Mesothelial cell of epicardium (in vitro differentiated cells): Measurements from ENCODE around the gene PRMT2. TPM values are rescaled to one million over a fixed set of nuclear protein-coding genes. Genes with fewer than 3 reads are reported as not detected.

Experiments
- DNase-seq, 2 experiments: peaks; one replicate each; pipeline ENCODE4 v3.0.0; 2021; ENCODE audit warnings: low spot score in 2 of 2; ENCODE audit not compliant: unreplicated experiment in 2 of 2
- H3K27ac Mint-ChIP-seq: 2 replicates; pipeline ENCODE4 v1.8.0; 2021; ENCODE audit warnings: mixed read lengths
- H3K27me3 Mint-ChIP-seq: 2 replicates; pipeline ENCODE4 v1.8.0; 2021; ENCODE audit warnings: low read depth, mixed read lengths
- H3K36me3 Mint-ChIP-seq: 2 replicates; pipeline ENCODE4 v1.8.0; 2021; ENCODE audit warnings: mixed read lengths
- H3K4me1 Mint-ChIP-seq: 2 replicates; pipeline ENCODE4 v1.8.0; 2021; ENCODE audit warnings: mixed read lengths
- H3K4me3 Mint-ChIP-seq: 2 replicates; pipeline ENCODE4 v1.8.0; 2021; ENCODE audit warnings: mild to moderate bottlenecking, moderate library complexity, mixed read lengths
- H3K9me3 Mint-ChIP-seq: 2 replicates; pipeline ENCODE4 v1.8.0; 2021; ENCODE audit warnings: mixed read lengths
- total RNA-seq: library from RNA; stranded (reverse); gene quantifications from 3 replicates; pipeline ENCODE4 v1.2.1, GENCODE V29; 2021
- TF ChIP-seq, protein P1 (sequence below): fragments of 200-600 bp; sonication (generic); IDR thresholded peaks from one replicate; pipeline ENCODE4 v1.5.0; 2021; ENCODE audit warnings: antibody characterized with exemption; ENCODE audit not compliant: unreplicated experiment

PRMT2 gene
- total RNA-seq, 1 donor from 2014 or later = 84.4 TPM

DNA sequence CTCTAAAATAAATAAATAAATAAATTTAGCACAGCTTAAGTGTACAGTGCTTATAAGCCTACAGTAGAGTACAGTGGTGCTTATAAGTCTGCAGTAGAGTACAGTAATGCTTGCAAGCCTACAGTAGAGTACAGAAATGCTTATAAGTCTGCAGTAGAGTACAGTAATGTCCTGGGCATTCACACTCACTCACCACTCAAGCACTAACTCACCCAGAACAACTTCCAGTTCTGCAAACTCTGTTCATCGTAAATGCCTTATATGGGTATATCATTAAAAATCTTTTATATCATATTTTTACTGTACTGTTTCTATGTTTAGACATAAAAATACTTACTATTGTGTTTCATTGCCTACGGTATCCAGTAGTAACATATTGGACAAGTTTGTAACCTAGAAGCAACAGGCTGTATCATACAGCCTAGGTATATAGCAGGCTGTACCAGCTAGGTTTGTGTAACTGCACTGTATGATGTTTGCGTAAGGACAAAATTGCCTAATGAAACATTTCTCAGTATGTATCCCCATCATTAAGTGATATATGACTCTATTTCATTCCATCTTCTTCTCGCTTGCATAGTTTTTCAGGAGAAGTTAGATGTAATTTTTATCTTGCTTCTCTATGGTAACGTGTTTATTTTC lies 16.6 kb upstream of the PRMT2 start:
- no peak overlapping the region for H3K4me3 Mint-ChIP-seq

DNA sequence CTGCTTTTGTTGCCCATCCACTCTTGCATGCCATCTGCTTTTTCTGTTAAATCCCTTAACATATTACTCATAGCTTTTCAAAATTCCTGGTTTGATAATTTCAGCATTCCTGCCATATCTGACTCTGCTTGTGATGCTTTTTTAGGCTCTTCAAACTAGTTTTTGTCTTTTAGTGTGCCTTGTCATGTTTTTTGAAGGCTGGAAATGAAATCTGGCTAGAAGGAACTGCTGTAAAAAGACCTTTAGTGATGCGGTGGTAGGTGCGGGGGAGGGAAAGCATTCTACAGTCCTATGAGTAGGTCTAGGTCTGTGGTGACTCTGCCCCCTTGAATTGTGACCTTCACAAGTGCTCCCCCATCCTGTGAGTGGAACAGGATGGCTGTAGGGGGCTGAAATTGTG lies 15.6 kb upstream of the PRMT2 start:
- Mint-ChIP-seq H3K27ac (no peak overlapping the region), H3K4me1 (no peaks in the 10 kb centered on the region), H3K9me3 (peaks cover 12% of the 10 kb centered on the region), H3K36me3 (no peaks in the 10 kb centered on the region), H3K4me3 (no peak overlapping the region), H3K27me3 (peaks cover 13% of the 10 kb centered on the region)
- no peak for DNase-seq
- TF ChIP-seq, protein P1, sequence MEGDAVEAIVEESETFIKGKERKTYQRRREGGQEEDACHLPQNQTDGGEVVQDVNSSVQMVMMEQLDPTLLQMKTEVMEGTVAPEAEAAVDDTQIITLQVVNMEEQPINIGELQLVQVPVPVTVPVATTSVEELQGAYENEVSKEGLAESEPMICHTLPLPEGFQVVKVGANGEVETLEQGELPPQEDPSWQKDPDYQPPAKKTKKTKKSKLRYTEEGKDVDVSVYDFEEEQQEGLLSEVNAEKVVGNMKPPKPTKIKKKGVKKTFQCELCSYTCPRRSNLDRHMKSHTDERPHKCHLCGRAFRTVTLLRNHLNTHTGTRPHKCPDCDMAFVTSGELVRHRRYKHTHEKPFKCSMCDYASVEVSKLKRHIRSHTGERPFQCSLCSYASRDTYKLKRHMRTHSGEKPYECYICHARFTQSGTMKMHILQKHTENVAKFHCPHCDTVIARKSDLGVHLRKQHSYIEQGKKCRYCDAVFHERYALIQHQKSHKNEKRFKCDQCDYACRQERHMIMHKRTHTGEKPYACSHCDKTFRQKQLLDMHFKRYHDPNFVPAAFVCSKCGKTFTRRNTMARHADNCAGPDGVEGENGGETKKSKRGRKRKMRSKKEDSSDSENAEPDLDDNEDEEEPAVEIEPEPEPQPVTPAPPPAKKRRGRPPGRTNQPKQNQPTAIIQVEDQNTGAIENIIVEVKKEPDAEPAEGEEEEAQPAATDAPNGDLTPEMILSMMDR = no peak

More for the DNA sequence above, 16.6 kb upstream of the PRMT2 start:
- no peak for DNase-seq
- no peaks in the 10 kb centered on the region for H3K36me3 Mint-ChIP-seq
- peaks cover 22% of the 10 kb centered on the region for H3K27me3 Mint-ChIP-seq
- TF ChIP-seq, protein P1 = no peak
- H3K27ac Mint-ChIP-seq = no peak overlapping the region
- H3K4me1 Mint-ChIP-seq = no peaks in the 10 kb centered on the region
- H3K9me3 Mint-ChIP-seq = peaks cover 12% of the 10 kb centered on the region

DNA sequence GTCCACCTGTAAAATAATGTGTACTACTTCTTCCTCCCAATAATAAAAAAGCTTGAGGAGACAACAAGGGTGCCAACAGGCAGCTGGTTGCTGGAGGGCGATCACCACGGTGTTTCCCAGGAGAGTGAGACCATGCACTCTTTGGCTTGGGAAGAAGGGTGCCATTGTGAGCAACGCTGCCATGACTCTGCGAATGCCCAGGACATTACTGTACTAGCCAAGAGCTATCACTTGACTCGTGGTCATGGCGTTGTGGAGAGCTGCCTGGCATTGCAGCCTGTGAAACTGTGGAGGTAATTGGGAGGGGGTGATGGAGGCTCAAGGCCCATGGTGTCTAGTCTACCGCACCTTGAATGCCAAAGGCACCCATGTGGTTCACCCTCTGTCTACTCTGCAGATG lies 14.6 kb upstream of the PRMT2 start:
- Mint-ChIP-seq H3K9me3 (peaks cover 16% of the 10 kb centered on the region), H3K4me3 (no peak overlapping the region), H3K4me1 (no peaks in the 10 kb centered on the region), H3K27me3 (peaks cover 6% of the 10 kb centered on the region), H3K36me3 (no peaks in the 10 kb centered on the region), H3K27ac (no peak overlapping the region)
- TF ChIP-seq, protein P1 = no peak
- DNase-seq = no peak

DNA sequence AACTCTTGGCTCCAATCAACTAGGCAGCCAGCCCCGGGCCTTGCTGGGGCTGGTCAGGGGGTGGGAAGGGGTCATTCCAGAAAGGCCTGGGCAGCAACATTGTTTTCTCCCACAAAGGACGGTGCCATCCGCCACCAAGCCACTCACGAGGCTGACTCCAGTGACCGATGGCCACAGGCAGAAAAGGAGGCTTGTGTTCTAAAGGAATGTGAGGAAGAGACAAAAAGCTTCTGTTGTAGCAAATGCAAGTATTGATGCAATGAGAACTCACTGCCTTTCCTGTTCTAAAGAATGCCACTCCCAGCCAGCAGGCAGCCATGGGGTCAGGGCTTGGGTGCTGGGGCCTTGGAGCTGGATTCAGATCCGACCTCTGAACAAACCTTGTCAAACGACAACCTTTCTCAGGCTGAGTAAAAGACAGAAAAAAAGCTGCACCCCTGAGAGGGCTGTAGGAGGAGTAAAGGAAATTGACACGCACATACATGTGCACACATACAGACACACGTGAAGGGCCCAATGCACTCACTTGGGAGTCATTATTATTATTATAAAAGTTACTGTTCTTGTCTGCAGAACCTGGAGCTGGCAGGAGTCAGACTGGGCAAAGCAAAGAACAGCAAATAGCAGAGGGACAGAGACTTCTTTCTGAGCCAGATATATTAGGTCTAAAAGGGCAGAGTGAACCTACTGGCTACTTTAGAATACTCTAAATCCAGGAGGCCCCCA lies 13.9 kb upstream of the PRMT2 start:
- Mint-ChIP-seq H3K9me3 (peaks cover 21% of the 10 kb centered on the region), H3K27ac (no peak overlapping the region), H3K4me1 (no peaks in the 10 kb centered on the region), H3K27me3 (peaks cover under 1% of the 10 kb centered on the region), H3K4me3 (no peak overlapping the region), H3K36me3 (no peaks in the 10 kb centered on the region)
- DNase-seq = no peak
- TF ChIP-seq, protein P1 = no peak

DNA sequence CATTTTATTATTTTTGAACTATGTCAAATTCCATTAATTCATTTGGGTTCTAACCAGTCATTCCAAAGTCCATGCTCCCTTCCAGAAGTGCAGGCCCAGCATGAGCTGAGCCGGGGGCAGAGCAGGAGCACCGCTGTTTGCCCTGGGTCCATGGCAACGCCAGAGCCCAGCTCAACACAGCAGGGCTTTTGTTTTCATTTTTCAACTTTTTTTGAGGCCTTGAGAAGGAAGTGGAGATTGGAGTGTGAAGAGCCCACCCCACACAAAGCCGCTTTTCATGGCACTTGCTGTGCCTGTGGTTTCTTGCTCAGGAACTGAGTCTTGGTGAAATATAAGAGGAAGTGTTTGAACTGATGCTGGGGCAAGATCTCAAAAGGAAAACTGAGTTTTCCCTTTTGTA lies 13.2 kb upstream of the PRMT2 start:
- TF ChIP-seq, protein P1 = no peak
- no peak for DNase-seq
- Mint-ChIP-seq H3K4me1 (no peaks in the 10 kb centered on the region), H3K9me3 (peaks cover 26% of the 10 kb centered on the region), H3K36me3 (no peaks in the 10 kb centered on the region), H3K4me3 (no peak overlapping the region), H3K27ac (no peak overlapping the region), H3K27me3 (peaks cover 2% of the 10 kb centered on the region)
